Germinal center (tissue), 1 donor: ENCODE results near the gene NKX6-2.
"Not testable (repeated sequence)": the region's sequence is repeated elsewhere in the genome, so short reads cannot be mapped to it uniquely, and the experiment has no call there.

Experiments
- DNase-seq: peaks from one replicate; pipeline ENCODE4 v3.0.0; 2012; ENCODE audit warnings: mixed read lengths, low spot score

NKX6-2 gene

DNA sequence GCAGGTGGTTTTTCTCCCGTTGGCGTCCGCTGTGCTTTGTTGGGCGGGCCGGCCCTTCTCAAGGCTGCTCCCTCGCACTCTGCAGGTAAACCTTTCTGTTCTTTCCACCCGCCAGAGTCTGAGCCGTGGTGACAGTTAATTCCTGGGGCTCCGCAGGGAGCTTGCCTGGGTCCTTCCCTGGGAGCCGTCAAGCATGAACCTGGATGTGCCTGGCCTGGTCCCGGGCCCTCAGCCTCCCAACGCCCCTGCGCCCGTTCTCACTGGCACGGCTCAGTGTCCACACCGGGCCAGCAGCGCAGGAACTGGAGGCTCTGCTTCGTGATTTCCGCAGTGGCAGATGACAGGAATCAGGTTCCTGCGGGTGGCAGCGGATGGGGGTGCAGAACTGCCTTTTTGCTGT, 10.9 kb upstream of the NKX6-2 start:
- DNase-seq, result no peak

GRCh38 chr10:132793871-132794849, 8.2 kb upstream of the NKX6-2 start:
- DNase-seq, result no peak

DNA sequence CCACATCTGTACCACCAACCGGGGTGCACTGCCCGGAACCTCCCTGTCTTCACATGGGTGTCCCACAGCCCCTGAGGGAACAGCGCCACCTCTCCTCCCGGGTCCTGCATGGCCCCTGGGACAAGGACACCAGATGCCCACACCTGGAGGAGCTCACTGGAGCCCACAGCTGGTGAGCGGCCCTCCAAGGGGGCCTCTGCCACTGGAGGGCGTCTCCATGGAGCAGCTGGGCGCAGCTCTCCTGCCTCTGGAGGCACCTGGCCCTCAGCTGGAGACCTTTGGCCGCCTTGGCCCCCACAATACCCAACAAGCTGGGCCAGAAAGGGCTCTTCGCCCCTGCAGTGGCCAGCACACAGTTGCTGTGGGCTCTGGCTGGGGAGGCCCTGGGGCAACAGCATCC, 7.3 kb upstream of the NKX6-2 start:
- DNase-seq, result no peak

DNA sequence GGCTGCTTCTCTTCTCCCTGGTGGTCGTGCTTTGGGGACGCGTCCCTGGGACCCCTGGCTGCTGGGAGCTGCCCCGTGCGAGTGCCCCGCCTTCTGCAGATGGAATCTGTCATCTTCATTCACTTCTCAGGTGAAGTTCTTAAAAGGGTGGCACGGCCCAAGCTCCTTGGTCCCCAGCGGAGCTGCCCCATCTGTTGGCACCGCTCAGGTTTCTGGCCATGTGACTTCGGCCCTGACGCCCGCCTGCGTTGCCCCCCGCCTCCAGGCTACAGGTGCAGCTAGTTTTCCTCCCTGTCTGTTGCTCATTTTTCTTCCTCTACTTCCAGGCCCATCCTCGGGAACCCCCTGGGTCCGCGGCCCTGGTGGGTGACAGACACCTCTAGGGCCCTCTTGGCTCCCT, 6.8 kb upstream of the NKX6-2 start:
- no peak for DNase-seq

GRCh38 chr10:132792099-132792498, 6.2 kb upstream of the NKX6-2 start:
- DNase-seq, result not testable (repeated sequence)

- no peak for DNase-seq
Measured at GRCh38 chr10:132790934-132791829, 5.2 kb upstream of the NKX6-2 start.

DNA sequence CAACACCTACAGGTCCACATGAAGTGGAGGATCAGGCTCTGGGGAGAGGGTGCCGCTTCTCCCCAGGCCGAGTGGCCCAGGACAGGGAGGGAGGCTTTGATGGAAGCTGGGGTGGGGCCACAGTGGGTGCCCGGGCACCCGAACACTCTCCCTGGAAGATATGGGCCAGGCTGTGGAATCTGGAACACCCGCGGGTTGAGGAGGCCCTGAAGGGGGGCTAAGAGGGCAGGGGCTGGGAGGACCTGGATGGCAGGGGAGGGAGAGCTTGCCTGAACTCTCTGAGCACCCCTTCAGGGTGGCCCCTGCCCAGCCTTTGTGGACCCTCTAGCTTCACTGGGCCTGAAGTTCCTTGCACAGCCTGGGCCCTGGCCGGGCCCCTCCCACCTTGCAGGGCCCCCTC, 4.5 kb upstream of the NKX6-2 start:
- DNase-seq, result no peak

- no peak for DNase-seq
Measured at GRCh38 chr10:132789659-132790148, 3.8 kb upstream of the NKX6-2 start.

DNA sequence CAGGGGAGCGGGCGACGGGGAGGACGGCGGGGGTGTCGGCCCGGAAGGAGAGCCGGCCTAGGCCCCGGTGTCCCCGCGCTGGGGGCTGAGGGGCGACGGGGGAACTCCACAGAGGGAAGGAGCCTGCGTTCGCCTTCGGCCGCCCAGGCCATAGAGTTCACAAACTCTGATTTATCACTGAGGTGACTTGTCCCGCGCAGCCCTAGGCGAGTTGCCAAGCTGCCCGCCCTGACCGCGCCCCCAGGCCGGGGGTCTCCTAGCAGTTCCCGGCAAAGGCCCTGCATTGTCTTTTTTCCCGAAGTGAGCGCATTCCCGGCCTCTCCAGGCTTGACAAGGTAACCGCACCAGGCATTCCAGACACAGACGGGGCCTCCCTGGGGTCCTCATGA, 2.9 kb upstream of the NKX6-2 start:
- DNase-seq, result no peak

DNA sequence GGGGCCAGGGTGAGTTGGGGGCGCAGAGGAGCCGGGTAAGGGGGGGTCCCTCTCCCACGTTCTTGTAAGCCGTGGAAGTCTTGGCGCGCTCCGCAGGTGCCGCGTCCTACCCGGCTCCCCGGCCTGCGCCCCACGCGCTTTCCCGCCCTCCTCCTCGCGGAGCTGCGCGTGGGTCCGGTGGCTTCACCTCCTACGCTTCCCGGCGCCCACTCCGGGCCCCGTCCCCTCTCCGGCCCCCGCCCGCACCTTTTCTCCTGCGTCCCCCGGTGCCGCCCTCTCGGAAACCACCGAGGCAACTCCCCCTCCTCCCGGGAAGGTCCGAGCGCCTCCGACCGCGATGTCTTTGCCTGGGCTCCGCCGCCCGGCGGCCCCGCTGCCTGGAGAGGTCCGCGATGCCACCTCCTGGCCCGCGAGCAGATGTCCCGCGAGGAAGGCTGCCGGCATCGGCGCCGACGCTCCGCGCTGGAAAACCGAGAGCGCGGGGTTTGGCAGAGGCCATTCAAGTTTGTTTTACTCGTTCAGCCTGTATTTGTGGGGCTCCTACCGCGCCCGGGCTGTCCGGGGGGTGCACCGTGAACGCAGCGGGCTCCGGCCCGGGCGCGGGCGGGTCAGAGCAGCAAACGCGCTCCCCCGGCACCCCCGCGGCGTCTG, 2.4 kb upstream of the NKX6-2 start:
- DNase-seq, result no peak

DNA sequence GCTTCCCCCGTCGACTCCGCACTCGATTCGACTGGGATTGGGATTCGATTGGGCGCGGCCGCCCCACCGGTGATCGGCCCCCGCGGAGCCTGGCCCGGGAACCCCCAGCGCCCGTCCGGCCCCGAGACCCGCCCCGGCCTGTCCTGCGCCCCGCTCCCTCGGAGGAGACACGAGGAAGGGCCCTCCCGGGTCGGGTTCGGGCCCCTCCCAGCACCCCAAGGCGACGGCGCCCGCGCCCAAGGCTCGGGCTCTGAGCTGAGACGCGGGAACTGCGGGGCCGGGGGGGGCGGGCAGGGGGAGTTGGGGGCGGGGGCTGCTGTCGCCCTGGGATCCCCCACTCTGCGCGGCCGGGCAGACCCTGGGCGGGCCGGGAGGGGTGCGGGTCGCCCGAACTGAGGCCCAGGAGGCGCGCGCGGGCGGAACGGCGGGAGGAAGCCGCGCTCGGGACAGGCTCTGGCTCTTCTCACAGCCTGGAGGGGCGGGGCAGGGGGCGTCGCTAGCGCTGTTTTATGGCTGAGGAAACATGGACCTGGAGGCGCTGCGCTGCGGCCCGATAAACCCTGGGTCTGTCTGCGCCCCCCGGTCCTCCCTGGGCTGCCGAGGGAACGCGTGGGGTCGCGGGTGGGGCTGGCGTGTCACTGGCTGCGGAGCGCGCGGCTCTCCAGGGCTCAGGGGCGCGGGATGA, 1.7 kb upstream of the NKX6-2 start:
- DNase-seq, result no peak

GRCh38 chr10:132786884-132787494, 1.0 kb upstream of the NKX6-2 start:
- DNase-seq, result no peak

DNA sequence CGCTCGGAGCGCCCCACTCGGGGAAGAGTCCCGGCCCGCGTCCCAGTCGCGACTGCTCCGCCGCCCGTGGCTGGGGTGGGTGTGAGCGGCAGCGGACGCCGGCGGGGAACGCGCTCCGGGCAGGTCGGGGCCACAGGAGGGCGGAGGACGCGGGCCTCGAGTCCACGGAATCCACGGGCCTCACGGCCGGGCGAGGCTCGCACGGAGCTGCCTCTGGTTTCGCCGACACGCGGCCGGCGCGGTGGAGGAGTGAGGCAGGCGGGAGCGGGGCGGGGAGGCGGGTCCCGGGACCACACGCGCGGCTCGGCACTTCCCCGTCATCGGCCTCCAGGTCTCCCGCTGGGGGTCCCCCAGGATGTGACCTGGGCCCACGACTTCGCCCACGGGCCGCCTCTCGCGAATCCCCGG, 533 bp upstream of the NKX6-2 start:
- DNase-seq, result no peak

GRCh38 chr10:132784866-132785722, 853 bp downstream of the NKX6-2 start:
- DNase-seq, result no peak

GRCh38 chr10:132783940-132784865, 1.7 kb downstream of the NKX6-2 start:
- DNase-seq, result no peak

DNA sequence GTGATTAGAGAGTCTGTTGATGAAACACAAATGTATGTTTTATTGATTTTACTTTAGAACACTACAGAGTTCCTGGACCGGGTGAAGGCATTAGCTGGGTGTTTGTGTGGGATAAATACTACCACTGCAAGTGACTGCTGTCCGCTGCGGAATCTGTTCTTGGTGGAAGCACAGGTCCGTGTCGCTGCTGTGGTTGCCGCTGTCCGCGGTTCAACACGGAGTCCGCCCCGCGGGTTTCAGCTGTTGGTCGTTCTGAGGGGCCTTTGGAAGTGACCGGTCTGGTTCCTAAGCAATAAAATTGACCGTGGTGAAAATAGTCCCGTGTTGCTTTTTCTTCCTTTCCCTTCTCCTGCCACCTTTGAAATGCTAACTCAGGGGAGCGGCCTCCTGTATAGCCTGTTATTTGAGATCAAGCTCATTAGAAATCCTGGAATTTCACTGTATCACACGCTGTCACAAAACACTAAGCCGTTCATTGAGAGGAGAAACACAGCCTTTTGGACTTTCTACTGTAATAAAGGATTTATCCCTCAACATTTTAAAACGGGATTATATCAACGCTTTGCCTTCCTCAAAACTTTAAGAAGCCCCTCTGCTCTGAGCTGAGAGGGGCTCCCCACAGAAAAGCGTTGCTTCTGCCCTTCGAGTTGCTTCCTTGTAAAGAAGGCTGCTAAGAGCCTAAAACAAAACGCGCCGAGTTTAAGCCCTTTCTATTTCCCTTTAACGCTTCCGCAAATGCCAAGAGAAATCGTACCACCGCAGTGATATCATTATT, 2.6 kb downstream of the NKX6-2 start:
- DNase-seq, result no peak

GRCh38 chr10:132781556-132781955, 4.4 kb downstream of the NKX6-2 start:
- DNase-seq, result no peak

DNA sequence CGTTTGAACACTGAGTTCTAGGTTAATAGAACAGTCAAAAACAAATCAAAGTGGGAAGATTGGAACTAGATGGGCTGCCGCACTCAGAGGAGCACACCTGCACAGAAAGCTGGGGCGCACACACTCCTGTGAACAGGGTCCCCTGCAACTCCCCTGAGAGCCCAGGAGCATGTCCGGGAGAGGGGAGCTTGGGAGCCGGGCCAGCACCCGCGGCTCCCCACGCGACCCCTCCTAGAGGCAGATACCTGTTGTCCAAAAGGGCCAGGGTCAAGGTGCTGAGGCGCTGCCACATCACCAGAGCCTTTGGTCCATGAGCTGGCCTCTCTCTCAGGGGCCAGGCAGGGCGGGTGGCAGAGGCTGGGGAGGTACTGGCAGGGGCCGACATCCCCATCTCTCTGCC, 5.6 kb downstream of the NKX6-2 start:
- no peak for DNase-seq
